Renal cortical epithelial cell (primary cell): ENCODE data around the gene ARHGAP6. TPM values are rescaled to one million over a fixed set of nuclear protein-coding genes. Genes with fewer than 3 reads are reported as not detected.

Source experiments
- DNase-seq: peaks from one replicate; pipeline ENCODE4 v3.0.0-alpha.2; 2011; ENCODE audit warnings: low read depth
- total RNA-seq: library from RNA; depleted of rRNA; stranded (reverse); fragments of >200 nt; gene quantifications from 2 replicates; pipeline ENCODE4 v1.2.3, GENCODE V29; 2014

The ARHGAP6 gene
- total RNA-seq, 1 donor from 2014 or later = 9.4 TPM

DNA sequence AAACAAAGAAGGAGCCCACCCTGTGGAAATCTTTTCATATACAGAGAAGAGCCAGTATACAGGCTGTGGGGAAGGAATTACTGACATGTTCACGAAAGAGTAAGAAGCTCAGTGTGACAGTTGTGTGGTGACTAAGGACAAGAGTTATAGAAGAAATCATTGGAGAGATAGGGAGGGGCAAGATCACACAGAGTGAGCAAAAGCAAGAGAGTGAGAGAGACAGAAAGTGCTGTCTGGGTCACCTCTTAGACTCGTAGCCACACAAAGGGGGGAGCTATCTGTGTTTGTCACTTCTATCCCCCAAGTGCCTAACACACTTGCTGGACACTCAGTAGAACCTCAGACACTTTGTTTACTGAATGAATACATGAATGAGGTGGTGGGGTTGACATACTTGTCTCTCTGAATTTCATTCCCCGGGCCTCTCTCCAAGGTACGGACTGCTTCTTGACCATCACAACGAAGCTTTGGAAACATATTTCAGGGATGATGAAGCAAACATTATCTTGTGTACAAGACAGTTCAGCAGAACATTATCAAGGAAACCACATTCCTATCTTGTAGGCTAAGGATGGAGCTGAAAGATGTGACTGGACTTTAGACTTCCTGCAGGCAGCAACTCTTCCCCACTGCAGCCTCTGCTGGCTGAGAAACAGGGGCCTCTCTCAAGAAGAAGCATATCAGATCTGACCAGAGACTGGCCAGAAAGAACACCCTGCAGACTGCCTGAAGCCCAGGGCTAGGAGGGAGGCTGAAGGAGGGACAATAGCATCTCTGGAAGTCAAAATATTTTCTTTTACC is 204.3 kb downstream of the ARHGAP6 start:
- DNase-seq = no peak

DNA sequence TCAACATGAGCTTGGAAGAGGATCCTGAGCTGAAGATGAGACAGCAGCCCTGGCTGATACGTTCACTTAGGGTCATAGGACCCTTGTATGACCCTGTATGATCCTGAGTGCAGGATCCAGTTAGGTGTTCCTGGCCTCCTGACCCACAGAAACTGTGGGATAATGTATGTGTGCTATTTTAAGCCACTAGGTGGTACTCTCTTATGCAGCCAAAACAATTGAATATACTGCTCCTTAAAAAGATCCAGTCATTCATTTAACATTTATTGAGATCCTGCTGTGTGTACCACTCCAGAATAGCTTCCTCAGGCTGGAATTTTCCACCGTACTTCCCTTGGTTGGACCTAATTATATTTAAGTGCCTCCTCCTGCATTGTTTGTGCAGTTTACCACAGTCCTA is 205.4 kb downstream of the ARHGAP6 start:
- no peak for DNase-seq

DNA sequence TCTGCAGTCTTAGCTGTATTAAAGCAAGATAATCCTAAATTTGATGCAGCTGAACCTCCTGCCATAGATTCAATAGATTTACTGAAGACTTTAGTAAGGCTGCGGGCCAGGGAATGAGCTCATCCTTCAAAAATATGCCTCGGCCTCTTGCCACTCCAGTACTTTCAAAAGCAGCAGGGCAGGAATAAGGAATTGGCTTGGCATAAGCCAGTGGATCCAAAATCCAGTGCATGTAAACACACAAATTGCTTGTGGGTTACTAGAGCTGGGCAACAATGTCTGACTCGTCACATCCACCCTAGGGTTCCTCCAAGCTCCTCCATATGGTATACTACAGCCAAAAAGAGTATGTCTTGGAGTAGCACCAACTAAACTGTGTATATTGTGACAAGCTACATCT is 207.6 kb downstream of the ARHGAP6 start:
- no peak for DNase-seq

DNA sequence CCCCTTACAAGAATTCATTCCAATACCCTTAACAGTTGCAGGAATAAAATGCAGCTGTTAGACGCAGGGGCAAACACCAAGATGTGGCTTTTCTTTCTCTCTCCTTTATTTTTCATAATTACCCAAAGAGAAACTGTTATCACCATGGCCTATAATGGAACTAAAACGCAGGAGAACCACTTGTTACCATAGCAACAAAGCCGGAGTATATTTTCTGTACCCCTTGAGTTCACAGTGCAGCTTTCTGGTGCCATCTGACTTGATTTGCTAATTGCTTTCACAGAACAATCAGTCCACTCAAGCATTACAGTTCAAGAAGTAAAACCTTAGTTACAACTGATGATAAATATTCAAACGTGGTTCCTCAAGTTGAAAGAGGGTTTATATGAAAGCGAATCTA is 214.6 kb downstream of the ARHGAP6 start:
- DNase-seq = no peak

DNA sequence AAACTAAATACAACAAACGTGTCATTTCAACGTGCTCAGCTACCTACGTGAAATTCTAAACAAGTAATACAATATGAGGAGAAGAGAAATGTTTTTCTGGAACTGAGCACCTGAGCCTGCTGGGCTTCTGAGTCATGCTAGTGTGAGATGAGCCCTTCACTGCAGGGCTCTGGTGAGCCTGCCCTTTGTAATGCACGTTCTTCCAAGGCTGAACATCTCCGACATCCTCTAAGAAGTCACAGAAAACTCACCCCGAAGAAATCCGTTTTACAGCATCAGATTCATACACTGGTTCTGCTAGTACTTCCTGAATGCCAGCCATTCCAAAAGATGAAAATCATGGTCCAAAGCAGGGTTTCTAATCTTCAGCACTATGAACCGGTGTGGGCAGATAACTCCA is 215.4 kb downstream of the ARHGAP6 start:
- DNase-seq = no peak

DNA sequence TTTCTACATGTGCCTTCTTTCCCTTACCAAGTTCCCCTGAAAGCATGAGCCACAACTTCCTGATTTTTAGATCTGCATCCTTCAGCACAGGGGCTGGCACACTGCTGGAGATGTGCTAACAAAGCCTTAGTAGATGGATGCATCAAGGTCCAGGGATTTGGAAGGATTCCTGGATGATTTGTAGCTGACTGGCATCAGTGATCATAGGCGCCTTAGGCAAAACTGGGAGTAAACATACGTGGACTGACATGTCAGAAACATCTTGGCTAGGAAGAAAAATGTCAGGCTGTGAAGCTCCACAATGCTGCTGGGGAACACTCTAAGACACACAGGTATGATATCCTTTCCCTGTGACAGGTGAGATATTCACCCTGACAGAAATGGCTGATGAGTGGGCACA is 216.1 kb downstream of the ARHGAP6 start:
- no peak for DNase-seq

DNA sequence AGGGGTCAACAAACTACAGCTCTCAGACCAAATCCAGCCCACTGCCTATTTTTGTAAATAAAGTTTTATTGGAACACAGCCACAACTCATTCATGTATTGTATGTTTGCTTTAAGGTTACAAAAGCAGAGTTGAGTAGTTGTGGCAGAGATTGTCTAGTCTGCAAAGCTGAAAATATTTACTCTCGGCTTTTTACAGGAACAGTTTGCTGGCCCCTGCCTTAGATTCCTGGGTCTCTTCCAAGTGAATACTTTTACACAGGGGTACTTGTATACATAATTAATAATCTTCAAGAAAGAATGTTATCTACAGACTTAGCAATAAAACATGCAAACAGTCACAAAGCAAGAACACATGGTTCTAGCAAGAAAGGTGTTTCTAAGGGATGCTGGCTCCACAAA is 218.3 kb downstream of the ARHGAP6 start:
- no peak for DNase-seq

DNA sequence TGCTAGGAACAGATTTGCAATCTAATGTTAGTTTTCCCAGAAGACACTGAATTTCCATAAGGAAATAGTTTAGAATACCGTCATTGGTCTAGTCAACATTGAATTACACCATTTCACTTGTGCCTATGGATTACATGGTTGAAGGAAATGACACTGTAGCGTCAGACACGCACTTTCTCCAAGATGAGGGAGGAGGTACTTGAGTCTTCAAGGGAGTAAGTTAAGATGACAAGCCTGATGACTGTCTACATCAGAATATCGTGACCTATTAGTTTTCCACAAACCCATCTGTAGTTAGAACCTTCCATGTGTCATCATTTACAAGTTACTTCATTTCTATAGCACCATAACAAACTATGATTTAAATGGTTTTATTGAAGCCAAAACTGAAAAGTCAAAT is 218.8 kb downstream of the ARHGAP6 start:
- no peak for DNase-seq

DNA sequence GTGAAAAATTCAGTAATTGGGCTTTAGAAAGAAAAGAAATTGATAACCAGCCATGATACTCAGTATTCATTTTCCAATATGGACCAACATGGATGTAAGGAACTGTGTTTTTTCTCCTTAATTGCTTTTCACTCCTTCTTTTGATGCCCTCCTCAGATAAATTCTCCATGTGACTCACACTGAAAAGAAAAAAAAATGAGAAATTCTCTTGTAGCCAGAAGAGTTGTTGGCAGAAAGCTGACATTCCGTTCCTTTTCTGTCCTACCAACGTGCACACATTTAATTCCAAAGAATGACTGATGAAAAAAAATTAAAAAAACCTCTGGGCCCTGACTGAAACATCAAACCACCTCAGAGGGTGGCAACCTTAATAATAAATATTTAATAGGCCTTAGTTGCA is 219.4 kb downstream of the ARHGAP6 start:
- peak; percentile 53 for DNase-seq

DNA sequence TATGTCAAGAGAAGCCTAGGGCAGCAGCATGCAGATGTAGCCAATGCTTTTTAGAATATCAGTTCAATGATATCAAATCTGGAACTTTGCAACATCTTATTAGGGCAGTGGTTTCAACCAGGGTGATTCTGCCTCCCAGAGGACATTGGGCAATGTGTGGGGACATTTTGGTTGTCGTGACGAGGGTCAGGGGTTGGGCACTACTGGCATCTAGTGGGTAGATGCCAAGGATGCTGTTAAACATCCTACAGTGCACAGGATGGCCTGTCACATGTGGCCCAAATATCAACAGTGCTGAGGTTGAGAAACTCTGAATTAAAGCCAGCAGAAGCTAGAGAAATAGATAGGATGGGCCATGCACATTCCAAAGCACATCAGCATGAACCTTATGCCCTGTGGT is 220.2 kb downstream of the ARHGAP6 start:
- DNase-seq = no peak

DNA sequence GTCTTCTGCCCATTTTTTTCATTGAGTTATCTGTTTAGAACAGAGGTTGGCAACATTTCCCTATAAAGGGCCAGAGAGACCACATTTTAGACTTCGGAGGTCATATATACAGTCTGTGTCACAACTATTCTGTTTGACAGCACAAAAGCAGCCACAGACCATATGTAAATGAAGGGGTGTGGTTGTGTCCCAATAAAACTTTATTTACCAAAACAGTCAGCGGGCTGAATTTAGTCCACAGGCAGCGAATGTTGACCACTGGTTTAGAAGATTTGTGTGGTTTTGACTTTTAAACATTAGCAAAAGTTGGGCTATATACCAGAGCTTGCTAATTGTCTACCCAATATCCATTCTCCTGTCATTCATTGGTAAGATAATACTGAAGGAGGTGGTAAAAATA is 221.7 kb downstream of the ARHGAP6 start:
- DNase-seq = no peak

DNA sequence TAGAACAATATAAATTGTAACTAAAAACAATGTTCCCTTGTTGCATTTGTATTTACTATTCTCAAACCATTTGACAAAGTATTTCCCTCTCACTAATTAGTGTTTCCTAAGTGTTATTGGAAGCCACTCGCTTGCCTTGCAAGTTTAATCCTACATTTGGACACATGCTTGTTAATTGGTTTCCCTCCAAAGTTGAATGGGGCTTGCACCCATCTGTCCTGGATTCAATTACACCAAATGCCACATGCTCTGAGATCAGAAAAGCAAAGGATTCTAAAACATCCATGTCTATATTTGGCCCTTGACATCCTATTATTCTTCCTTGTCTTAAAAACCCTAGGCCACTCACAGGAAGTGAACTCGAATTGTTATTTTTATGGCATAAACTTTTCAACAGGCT is 225.9 kb downstream of the ARHGAP6 start:
- no peak for DNase-seq

DNA sequence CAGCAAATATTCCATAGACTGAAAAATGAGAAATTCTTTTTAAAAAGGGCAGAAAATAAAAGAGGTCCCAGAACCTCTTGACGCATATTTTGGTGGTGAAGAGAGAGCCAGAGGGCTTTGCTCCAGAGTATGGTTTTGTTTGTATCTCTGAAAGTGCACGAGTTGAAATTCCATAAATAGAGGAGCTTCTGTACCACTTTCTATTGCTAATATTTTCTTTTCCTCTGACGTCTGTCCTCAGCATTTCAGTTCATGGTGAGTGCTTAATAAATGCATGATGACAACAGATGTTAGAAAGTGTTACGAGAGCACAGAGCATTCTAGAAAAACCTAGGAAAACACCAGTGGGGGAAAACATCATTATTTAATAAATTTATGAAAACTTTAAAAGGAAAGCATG is 227.0 kb downstream of the ARHGAP6 start:
- no peak for DNase-seq

DNA sequence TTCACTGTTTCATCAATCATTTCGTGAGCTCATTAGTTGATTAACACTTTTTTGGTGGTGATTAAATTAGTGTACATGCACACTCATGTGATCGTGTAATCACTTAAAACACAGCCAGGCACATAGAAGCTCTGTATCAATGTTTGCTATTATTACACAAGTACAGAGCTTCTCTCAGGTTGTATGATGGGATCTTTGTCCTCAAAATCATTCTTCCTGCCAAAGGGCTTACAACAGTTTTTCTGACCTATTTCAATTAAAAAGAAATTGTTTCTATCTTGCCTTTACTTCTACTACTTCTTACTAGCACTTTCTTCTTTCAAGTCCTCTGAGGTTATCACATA is 227.4 kb downstream of the ARHGAP6 start:
- no peak for DNase-seq

DNA sequence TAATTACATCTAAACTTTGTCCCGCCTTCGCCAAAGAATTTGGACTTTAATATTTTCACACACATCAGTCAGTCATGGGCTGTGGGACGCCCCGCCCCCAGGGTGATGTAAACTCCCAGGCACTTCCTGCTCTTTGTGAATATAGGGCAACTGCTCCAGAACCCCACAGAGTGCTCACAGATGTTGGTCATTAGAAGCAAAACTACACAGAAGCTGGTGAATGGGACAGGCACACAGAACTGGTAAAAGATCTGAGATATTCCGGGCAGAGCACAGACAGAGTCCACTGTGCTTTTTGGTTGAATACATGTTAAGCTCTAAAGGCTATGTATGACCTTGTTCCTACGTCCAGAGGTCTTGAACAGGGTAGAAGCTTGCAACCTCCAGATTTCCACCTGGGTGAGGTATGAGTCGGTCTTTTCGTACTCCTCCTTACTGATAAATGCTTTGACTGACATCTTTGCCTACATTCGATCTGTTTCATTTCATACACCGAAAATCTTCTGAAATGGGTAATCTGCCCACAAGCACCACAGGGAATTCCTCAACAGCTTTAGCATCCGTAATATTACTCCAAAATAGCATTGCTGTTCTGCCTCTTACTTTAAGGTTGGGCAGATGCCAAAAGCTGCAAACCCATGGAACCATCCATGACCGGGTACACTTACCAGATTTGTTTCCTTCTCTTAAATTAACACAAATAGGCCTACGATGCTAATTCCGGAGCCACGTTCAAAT is 227.9 kb downstream of the ARHGAP6 start:
- peak; percentile 49 for DNase-seq

DNA sequence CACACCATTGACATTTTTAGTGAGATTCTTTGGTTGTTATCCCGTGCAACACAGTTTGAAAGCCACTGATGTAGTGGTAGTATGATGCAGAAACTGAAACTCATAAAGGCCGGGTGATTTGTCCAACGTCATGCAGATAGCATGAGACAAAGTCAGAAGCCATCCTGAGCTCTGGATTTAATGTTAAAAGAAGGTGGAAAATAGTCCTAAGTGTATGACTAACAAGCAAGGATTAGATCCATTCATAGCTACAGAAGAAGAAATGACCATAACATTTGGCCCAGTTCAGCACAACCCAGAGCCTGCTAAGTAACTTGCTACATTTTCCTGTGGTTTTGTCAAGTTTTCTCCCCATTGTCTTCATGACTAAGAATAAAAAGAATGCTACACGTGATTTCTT is 230.2 kb downstream of the ARHGAP6 start:
- peak; percentile 60 for DNase-seq

DNA sequence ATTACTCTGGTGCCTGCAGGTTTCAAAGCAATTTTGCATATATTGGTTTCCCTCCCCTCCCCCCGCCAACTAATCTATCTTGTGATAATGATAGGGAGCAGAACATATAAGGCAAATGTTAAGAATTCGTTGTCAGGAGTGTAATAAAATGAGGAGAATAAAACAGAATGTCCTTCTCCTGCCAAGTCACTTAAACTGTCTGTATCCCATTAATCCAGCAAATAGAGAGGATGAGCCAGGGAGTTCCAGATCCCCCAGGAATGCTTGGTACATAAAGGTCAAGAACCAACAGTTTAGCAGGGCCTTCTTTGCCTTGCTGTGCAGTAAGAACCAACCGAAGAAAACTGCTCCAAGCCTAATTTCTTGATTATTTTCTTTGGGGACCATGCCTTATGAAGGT is 231.1 kb downstream of the ARHGAP6 start:
- no peak for DNase-seq

DNA sequence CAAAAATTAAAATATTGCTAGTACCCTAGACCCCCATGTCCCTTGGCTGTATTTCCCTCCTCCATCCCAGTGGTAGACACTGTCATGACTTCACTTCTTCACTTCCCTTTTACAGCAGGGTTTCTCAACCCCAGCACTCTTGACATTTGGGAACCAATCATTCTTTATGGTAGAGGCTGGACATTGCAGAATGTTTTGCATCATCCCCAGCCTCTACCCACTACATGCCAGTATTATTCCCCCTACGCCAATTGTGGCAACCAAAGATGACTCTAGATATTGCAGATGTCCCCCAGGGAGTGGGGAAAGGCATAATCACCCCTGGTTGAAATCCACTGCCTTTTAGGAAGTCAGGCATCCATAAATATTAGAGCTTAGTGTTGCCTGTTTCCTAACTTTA is 233.9 kb downstream of the ARHGAP6 start:
- DNase-seq = no peak

DNA sequence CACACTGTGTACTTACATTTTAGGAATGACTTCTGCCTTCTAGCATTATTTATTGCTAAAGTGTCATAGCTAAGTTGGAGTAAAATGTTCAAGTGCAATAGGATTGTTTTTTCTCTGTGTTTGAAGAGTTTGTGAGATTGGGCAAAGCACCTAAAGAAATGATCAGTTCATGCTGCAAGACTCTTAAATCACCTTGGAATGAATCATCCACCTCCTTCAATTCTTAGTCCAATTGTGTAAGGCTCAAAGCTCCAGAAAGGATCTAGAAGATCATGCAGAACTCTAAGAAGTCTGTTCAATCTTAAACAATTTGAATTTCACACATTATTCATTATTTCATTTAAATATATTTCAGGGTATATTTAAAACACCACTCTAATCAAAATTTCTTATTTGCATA is 235.4 kb downstream of the ARHGAP6 start:
- peak; percentile 66 for DNase-seq

DNA sequence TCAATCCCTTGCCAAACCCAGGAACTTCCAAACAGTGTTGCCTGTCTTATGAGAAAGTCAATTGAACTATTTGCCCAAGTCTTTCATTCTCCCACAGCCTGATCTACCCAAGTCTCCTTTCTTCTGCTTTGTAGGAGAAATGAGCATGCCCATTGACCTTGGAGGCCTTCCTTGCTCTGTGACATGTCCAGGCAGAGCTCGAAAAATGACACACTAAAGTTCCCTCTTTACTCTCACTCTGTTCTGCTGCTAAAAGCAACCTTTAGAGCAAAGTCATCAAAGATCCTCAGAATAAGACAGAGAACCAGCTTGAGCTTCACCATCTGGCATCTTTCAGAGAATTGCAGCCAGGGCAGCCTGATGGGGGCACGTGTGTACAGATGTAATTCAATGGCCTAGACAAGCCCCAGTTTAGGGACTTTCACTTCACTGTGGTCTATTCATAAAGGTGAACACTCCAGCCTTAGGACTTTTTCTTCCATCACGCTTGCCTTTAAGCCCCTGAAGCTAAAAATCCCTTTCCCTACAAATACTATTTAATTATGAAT is 236.1 kb downstream of the ARHGAP6 start:
- DNase-seq = no peak

DNA sequence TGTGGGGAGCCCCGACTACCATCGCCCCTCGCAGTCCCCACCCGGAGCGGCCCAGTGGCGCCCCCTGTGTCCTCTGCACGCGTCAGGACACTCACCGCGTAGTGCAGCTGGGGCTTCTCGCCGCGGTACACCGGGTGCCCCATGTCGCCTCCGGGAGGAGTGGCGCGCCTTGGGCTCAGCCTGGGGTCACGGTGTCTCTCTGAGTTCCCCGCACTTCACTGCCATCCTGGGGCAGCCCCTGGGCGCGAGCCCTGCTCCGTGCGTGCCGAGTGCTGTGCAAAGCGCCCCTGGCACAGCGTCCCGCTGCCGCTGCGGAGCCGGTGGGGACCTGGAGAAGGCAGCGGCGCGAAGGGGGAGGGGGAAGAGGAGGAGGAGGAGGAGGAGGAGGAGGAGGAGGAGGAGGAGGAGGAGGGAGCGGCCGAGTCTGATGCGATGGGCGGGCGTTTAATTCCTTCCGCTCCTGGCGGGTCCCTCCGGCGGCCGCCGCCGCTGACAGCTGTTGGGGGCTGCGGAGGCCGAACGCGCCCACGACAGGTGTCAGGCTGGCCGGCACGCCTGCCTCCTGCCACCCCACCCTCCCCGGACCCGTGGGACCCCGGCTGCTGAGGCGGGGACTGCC is 238.2 kb downstream of the ARHGAP6 start:
- no peak for DNase-seq

DNA sequence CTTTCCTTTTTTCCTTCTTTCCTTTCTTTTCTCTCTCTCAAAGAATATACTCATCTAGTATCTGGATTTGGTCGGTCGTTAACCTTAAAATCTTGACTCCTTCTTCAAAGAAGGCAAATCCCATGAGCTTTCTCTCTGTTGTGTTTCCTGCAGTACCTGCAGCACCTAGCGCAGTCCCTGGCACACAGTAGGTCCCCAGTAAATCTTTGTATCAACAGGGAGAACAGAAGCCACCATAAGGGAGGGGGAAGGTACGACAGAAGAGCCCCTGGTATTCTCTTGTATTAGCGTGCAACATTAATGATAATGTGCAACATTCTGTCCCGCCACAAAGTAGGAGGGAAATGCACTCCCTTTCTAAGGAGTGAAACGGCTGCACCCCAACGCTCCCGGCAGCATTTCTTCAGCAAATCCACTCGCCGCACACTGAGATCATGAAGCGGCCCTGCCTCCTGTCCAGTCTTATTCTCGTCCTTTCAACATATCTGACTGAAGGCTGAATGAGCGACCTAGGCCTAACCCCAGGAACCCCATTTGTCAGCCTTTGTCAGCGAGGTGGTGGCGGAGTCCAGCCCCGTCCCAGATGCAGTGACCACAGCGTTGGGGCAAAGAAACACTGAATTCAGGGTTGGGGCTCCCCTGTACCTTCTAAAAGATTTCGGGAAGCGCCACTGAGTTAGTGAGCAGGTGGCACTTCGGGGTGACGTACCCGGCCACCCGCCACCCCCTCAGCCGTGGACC is 238.8 kb downstream of the ARHGAP6 start:
- no peak for DNase-seq
